AG10803 (cell line): ENCODE data around the gene PM20D1.

Experiments
- DNase-seq: peaks from one replicate; pipeline ENCODE4 v3.0.0; 2010; ENCODE audit warnings: low read depth
- H3K4me3 ChIP-seq: 2 replicates; pipeline ENCODE4 v1.5.1; 2011; ENCODE audit warnings: mild to moderate bottlenecking, low read length, control low read depth
- CTCF ChIP-seq: conservative IDR thresholded peaks from 2 replicates; pipeline ENCODE4 v1.5.1; 2011; ENCODE audit warnings: mild to moderate bottlenecking, low read length, control low read depth, inconsistent platforms

Gene PM20D1

GRCh38 chr1:205782627-205783432 lies 67.1 kb downstream of the PM20D1 start:
- H3K4me3 ChIP-seq: no peak overlapping the region
- DNase-seq: peak; percentile 29
- no peak for TF ChIP-seq CTCF

- no peak for TF ChIP-seq CTCF
- no peak for DNase-seq
- H3K4me3 ChIP-seq: no peak overlapping the region
Measured at GRCh38 chr1:205780335-205780734, 69.6 kb downstream of the PM20D1 start.
